Ascending aorta (tissue), 2 donors: ENCODE measurements around the gene MME. TPM values are rescaled to one million over a fixed set of nuclear protein-coding genes. Genes with fewer than 3 reads are reported as not detected.

Source experiments
- DNase-seq, 2 donors: peaks; one replicate each; pipeline ENCODE4 v3.0.0-alpha.2; 2019; ENCODE audit warnings: low spot score in 2 of 2
- H3K27ac ChIP-seq, 2 donors: fragments of 200-600 bp; sonication (generic); one replicate each; pipeline ENCODE4 v1.5.1; 2016 to 2017; ENCODE audit warnings: mild to moderate bottlenecking in 1 of 2
- H3K27me3 ChIP-seq: fragments of 200-600 bp; sonication (generic); one replicate; pipeline ENCODE4 v1.5.1; 2017
- H3K36me3 ChIP-seq, 2 donors: fragments of 200-600 bp; sonication (generic); one replicate each; pipeline ENCODE4 v1.5.1; 2016
- H3K4me1 ChIP-seq, 2 donors: fragments of 200-600 bp; sonication (generic); one replicate each; pipeline ENCODE4 v1.5.1; 2016 to 2017; ENCODE audit warnings: mild to moderate bottlenecking in 1 of 2
- H3K4me3 ChIP-seq, 2 donors: fragments of 200-600 bp; sonication (generic); one replicate each; pipeline ENCODE4 v1.5.1; 2016 to 2017; ENCODE audit warnings: mild to moderate bottlenecking in 1 of 2
- H3K9me3 ChIP-seq, 2 donors: fragments of 200-600 bp; sonication (generic); one replicate each; pipeline ENCODE4 v1.5.1; 2016
- CTCF ChIP-seq, 3 experiments: fragments of 200-600 bp in 2 of 3; fragments of 450-650 bp in 1 of 3; sonication (generic) in 2 of 3; IDR thresholded peaks; one replicate each; pipeline ENCODE4 v1.5.1; 2016 to 2019; ENCODE audit warnings: antibody characterized with exemption in 3 of 3, mild to moderate bottlenecking in 1 of 3, moderate library complexity in 1 of 3
- intact Hi-C: fragments of 100-400 bp; cut with DNase I; formaldehyde crosslinking; loops from one replicate; pipeline ENCODE4 v1.15.1; 2023
- total RNA-seq: library from RNA; depleted of rRNA; stranded (reverse); fragments of >200 nt; gene quantifications from one replicate; pipeline ENCODE4 v1.1.0, GENCODE V29; 2016

The MME gene
- total RNA-seq, 1 donor from 2014 or later: 1.5 TPM

GRCh38 chr3:155193868-155194267 is 113.7 kb downstream of the MME start:
- no peak for DNase-seq
- intact Hi-C loops: no loop called here
- no peaks in the 10 kb centered on the region for H3K4me1 ChIP-seq
- H3K9me3 ChIP-seq: no peaks in the 10 kb centered on the region
- no peaks in the 10 kb centered on the region for H3K27me3 ChIP-seq
- no peak overlapping the region for H3K27ac ChIP-seq
- no peak overlapping the region for H3K4me3 ChIP-seq
- H3K36me3 ChIP-seq: no peaks in the 10 kb centered on the region
- TF ChIP-seq CTCF (IDR thresholded peaks at IDR 0.05): no peak

GRCh38 chr3:155194973-155195957 is 115.1 kb downstream of the MME start:
- intact Hi-C loops: no loop called here
- Histone ChIP-seq H3K27ac (no peak overlapping the region), H3K9me3 (no peaks in the 10 kb centered on the region), H3K4me1 (no peaks in the 10 kb centered on the region), H3K4me3 (no peak overlapping the region), H3K36me3 (no peaks in the 10 kb centered on the region), H3K27me3 (no peaks in the 10 kb centered on the region)
- DNase-seq: no peak
- no peak for TF ChIP-seq CTCF (IDR thresholded peaks at IDR 0.05)

GRCh38 chr3:155196131-155197021 is 116.3 kb downstream of the MME start:
- H3K4me1 ChIP-seq: no peaks in the 10 kb centered on the region
- H3K27ac ChIP-seq: no peak overlapping the region
- no peak for DNase-seq
- no peak for TF ChIP-seq CTCF (IDR thresholded peaks at IDR 0.05)
- no peaks in the 10 kb centered on the region for H3K27me3 ChIP-seq
- no peaks in the 10 kb centered on the region for H3K9me3 ChIP-seq
- H3K36me3 ChIP-seq: no peaks in the 10 kb centered on the region
- H3K4me3 ChIP-seq: no peak overlapping the region
- intact Hi-C loops: no loop called here

- no peaks in the 10 kb centered on the region for H3K4me1 ChIP-seq
- no peak for DNase-seq
- H3K9me3 ChIP-seq: no peaks in the 10 kb centered on the region
- H3K27ac ChIP-seq: no peak overlapping the region
- intact Hi-C loops: no loop called here
- no peak overlapping the region for H3K4me3 ChIP-seq
- H3K36me3 ChIP-seq: no peaks in the 10 kb centered on the region
- no peak for TF ChIP-seq CTCF (IDR thresholded peaks at IDR 0.05)
- H3K27me3 ChIP-seq: no peaks in the 10 kb centered on the region
Measured at GRCh38 chr3:155197786-155198185, 117.7 kb downstream of the MME start.

GRCh38 chr3:155202626-155203025 is 122.5 kb downstream of the MME start:
- intact Hi-C loops: no loop called here
- DNase-seq: no peak
- TF ChIP-seq CTCF (IDR thresholded peaks at IDR 0.05): no peak

More at GRCh38 chr3:155202626-155203025, 122.5 kb downstream of the MME start:
- Histone ChIP-seq H3K27ac (no peak overlapping the region), H3K27me3 (no peaks in the 10 kb centered on the region), H3K4me3 (no peak overlapping the region), H3K36me3 (no peaks in the 10 kb centered on the region), H3K4me1 (no peaks in the 10 kb centered on the region), H3K9me3 (no peaks in the 10 kb centered on the region)
